GM12892 (cell line): ENCODE data around the gene NPHP4.

Experiments
- POLR2A ChIP-seq: IDR thresholded peaks from 2 replicates; pipeline ENCODE4 v1.6.1; 2011; ENCODE audit warnings: low read depth, low read length, control low read depth
- POLR2AphosphoS5 ChIP-seq: IDR thresholded peaks from 2 replicates; pipeline ENCODE4 v1.6.1; 2011; ENCODE audit warnings: low read depth, low read length, control low read depth

GRCh38 chr1:5961601-5962000, 30.6 kb downstream of the NPHP4 start:
- TF ChIP-seq POLR2AphosphoS5, result no peak
- no peak for TF ChIP-seq POLR2A
